H9 (cell line): Measurements from ENCODE around the gene PFDN4. TPM values are rescaled to one million over a fixed set of nuclear protein-coding genes. Genes with fewer than 3 reads are reported as not detected.

ENCODE experiments used
- DNase-seq: peaks from one replicate; pipeline ENCODE4 v3.0.0-alpha.2; 2017
- H2AFZ ChIP-seq: one replicate; pipeline ENCODE4 v1.6.1; 2013; ENCODE audit warnings: mild to moderate bottlenecking, low read length, control low read depth, moderate library complexity
- H2AK5ac ChIP-seq: 2 replicates; pipeline ENCODE4 v1.6.1; 2013; ENCODE audit warnings: low read length, control low read depth, mixed read lengths; ENCODE audit not compliant: insufficient read length
- H2BK120ac ChIP-seq: one replicate; pipeline ENCODE4 v1.6.1; 2013; ENCODE audit warnings: low read depth, mild to moderate bottlenecking, low read length, control low read depth, inconsistent platforms; ENCODE audit not compliant: poor library complexity, severe bottlenecking
- H2BK12ac ChIP-seq: 2 replicates; pipeline ENCODE4 v1.6.1; 2013; ENCODE audit warnings: low read length, control low read depth, mixed read lengths, low read depth; ENCODE audit not compliant: insufficient read length
- H2BK15ac ChIP-seq: 2 replicates; pipeline ENCODE4 v1.6.1; 2013; ENCODE audit warnings: low read depth, low read length, control low read depth
- H2BK20ac ChIP-seq: one replicate; pipeline ENCODE4 v1.6.1; 2013; ENCODE audit warnings: low read depth, mild to moderate bottlenecking, low read length, control low read depth, inconsistent platforms; ENCODE audit not compliant: poor library complexity, severe bottlenecking
- H2BK5ac ChIP-seq: 2 replicates; pipeline ENCODE4 v1.6.1; 2013; ENCODE audit warnings: low read length, control low read depth, mixed read lengths; ENCODE audit not compliant: insufficient read length
- H3K14ac ChIP-seq: 2 replicates; pipeline ENCODE4 v1.6.1; 2013; ENCODE audit warnings: low read length, control low read depth; ENCODE audit not compliant: insufficient read depth
- H3K18ac ChIP-seq: 2 replicates; pipeline ENCODE4 v1.6.1; 2013; ENCODE audit warnings: low read depth, mild to moderate bottlenecking, mixed read lengths, low read length, control low read depth; ENCODE audit not compliant: insufficient read length
- H3K23ac ChIP-seq: 2 replicates; pipeline ENCODE4 v1.6.1; 2013; ENCODE audit warnings: low read length, control low read depth, mixed read lengths, low read depth; ENCODE audit not compliant: insufficient read length
- H3K23me2 ChIP-seq: 2 replicates; pipeline ENCODE4 v1.6.1; 2013; ENCODE audit warnings: low read depth, mild to moderate bottlenecking, mixed read lengths, low read length, control low read depth; ENCODE audit not compliant: insufficient read length, poor library complexity, severe bottlenecking
- H3K27ac ChIP-seq: 2 replicates; pipeline ENCODE4 v1.5.1; 2013; ENCODE audit warnings: low read length, control low read depth, mixed read lengths, low read depth; ENCODE audit not compliant: insufficient read length
- H3K27me3 ChIP-seq: 2 replicates; pipeline ENCODE4 v1.6.1; 2013; ENCODE audit warnings: low read length, control low read depth, inconsistent platforms; ENCODE audit not compliant: insufficient read depth
- H3K4ac ChIP-seq: 2 replicates; pipeline ENCODE4 v1.6.1; 2013; ENCODE audit warnings: low read depth, mild to moderate bottlenecking, control low read depth, inconsistent platforms, low read length, moderate library complexity
- H3K4me1 ChIP-seq: 2 replicates; pipeline ENCODE4 v1.6.1; 2013; ENCODE audit warnings: low read length, control low read depth, inconsistent platforms; ENCODE audit not compliant: insufficient read depth
- H3K4me2 ChIP-seq: 2 replicates; pipeline ENCODE4 v1.6.1; 2013; ENCODE audit warnings: low read length, control low read depth, mixed read lengths; ENCODE audit not compliant: insufficient read length, insufficient read depth
- H3K56ac ChIP-seq: 2 replicates; pipeline ENCODE4 v1.6.1; 2013; ENCODE audit warnings: low read depth, mild to moderate bottlenecking, mixed read lengths, low read length, control low read depth; ENCODE audit not compliant: insufficient read length
- H3K79me1 ChIP-seq: 2 replicates; pipeline ENCODE4 v1.6.1; 2013; ENCODE audit warnings: low read depth, mild to moderate bottlenecking, moderate library complexity, low read length, control low read depth, inconsistent platforms; ENCODE audit not compliant: insufficient read depth, poor library complexity, severe bottlenecking
- H3K79me2 ChIP-seq: 2 replicates; pipeline ENCODE4 v1.6.1; 2013; ENCODE audit warnings: low read length, control low read depth, inconsistent platforms; ENCODE audit not compliant: insufficient read depth
- H3K9ac ChIP-seq: 2 replicates; pipeline ENCODE4 v1.6.1; 2013; ENCODE audit warnings: low read length, control low read depth, mixed read lengths; ENCODE audit not compliant: insufficient read length; ENCODE audit errors: extremely low read depth
- H3K9me3 ChIP-seq: one replicate; pipeline ENCODE4 v1.6.1; 2013; ENCODE audit warnings: low read depth, low read length, inconsistent platforms; ENCODE audit not compliant: control insufficient read depth
- H3T11ph ChIP-seq: one replicate; pipeline ENCODE4 v1.6.1; 2013; ENCODE audit warnings: mild to moderate bottlenecking, low read length, control low read depth, inconsistent platforms
- H4K20me1 ChIP-seq: one replicate; pipeline ENCODE4 v1.6.1; 2013; ENCODE audit not compliant: control insufficient read depth, insufficient read length, insufficient read depth
- H4K5ac ChIP-seq: 2 replicates; pipeline ENCODE4 v1.6.1; 2013; ENCODE audit warnings: low read depth, mild to moderate bottlenecking, mixed read lengths, low read length, control low read depth; ENCODE audit not compliant: insufficient read length
- H4K8ac ChIP-seq: replicated peaks from 2 replicates; pipeline ENCODE4 v1.6.1; 2013; ENCODE audit warnings: low read length, control low read depth, mixed read lengths, low read depth; ENCODE audit not compliant: insufficient read length
- H4K91ac ChIP-seq: 2 replicates; pipeline ENCODE4 v1.6.1; 2013; ENCODE audit warnings: low read depth, mild to moderate bottlenecking, moderate library complexity, mixed read lengths, low read length, control low read depth; ENCODE audit not compliant: insufficient read length
- H3K27ac Mint-ChIP-seq, 3 experiments: 2 replicates in 2 of 3; 3 replicates in 1 of 3; pipeline ENCODE4 v1.8.0; 2020 to 2021; ENCODE audit warnings: mixed read lengths in 3 of 3, mild to moderate bottlenecking in 1 of 3, moderate library complexity in 1 of 3
- H3K27me3 Mint-ChIP-seq: 2 replicates; pipeline ENCODE4 v1.8.0; 2021; ENCODE audit warnings: low read depth, mild to moderate bottlenecking, moderate library complexity, mixed read lengths
- H3K36me3 Mint-ChIP-seq, 3 experiments: 2 replicates in 2 of 3; 3 replicates in 1 of 3; pipeline ENCODE4 v1.8.0; 2020 to 2021; ENCODE audit warnings: low read depth in 3 of 3, mixed read lengths in 3 of 3; ENCODE audit not compliant: insufficient read depth in 1 of 3
- H3K4me1 Mint-ChIP-seq, 2 experiments: 2 replicates each; pipeline ENCODE4 v1.8.0; 2020; ENCODE audit warnings: mixed read lengths in 2 of 2
- H3K4me3 Mint-ChIP-seq, 2 experiments: 2 replicates in 1 of 2; 3 replicates in 1 of 2; pipeline ENCODE4 v1.8.0; 2020 to 2021; ENCODE audit warnings: mild to moderate bottlenecking in 2 of 2, mixed read lengths in 2 of 2, moderate library complexity in 1 of 2
- H3K9me3 Mint-ChIP-seq, 2 experiments: 2 replicates in 1 of 2; 3 replicates in 1 of 2; pipeline ENCODE4 v1.8.0; 2020; ENCODE audit warnings: mild to moderate bottlenecking in 2 of 2, mixed read lengths in 2 of 2, moderate library complexity in 1 of 2
- WGBS: extraction: QIAGEN DNeasy Blood & Tissue Kit; methylation state at CpG from one replicate; pipeline ENCODE4 v1.1.7; 2013; ENCODE audit warnings: missing lambda C conversion rate, low lambda C conversion rate, mixed read lengths; ENCODE audit not compliant: insufficient read length; ENCODE audit errors: extremely low coverage; 5-methylcytosine and 5-hydroxymethylcytosine counted together
- total RNA-seq: library from RNA; stranded (reverse); gene quantifications from 2 replicates; pipeline ENCODE4 v1.2.1, GENCODE V29; 2021
- TF ChIP-seq, protein P1 (sequence below): fragments of 200-600 bp; sonication (generic); conservative IDR thresholded peaks from 3 replicates; pipeline ENCODE4 v1.8.0; 2021; ENCODE audit warnings: antibody characterized with exemption, mild to moderate bottlenecking

Gene PFDN4
- total RNA-seq, 1 experiment from 2014 or later = 73.6 TPM

DNA sequence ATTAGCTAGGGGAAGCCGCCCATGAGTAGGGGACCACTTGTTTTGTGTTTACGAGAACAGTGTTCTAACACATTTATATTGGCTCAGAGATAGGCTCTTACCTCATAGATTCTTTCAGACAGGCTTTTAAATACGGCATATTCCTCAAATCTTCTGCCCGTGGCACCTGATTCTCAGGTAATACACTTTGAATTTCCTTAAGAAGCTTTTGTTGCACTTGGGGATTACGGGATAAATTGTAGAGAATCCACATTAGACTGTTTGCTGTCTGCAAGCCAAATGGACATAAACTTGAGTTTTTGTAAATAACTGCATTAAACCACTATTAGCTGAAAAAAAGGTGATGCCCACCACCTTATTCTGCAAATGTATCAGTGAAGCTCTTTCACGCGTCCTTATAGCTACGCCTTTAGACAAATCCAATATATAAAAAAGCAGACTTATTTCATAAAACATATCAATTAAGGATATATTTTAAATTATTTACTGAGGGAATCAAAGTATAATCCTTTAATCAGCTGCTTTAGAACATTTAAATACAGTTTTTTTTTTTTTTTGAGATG lies 49.0 kb upstream of the PFDN4 start:
- no peak overlapping the region for H3K23ac ChIP-seq
- no peak overlapping the region for H3T11ph ChIP-seq
- no peaks in the 10 kb centered on the region for H3K9me3 ChIP-seq
- no peaks in the 10 kb centered on the region for H3K23me2 ChIP-seq
- Mint-ChIP-seq H3K4me1 (no peaks in the 10 kb centered on the region), H3K36me3 (no peaks in the 10 kb centered on the region), H3K9me3 (no peaks in the 10 kb centered on the region), H3K27ac (no peak overlapping the region), H3K27me3 (no peaks in the 10 kb centered on the region), H3K4me3 (no peak overlapping the region)
- H3K27ac ChIP-seq = no peak overlapping the region
- no peak overlapping the region for H3K4me2 ChIP-seq
- H3K56ac ChIP-seq = no peak overlapping the region
- H3K18ac ChIP-seq = no peak overlapping the region
- H3K14ac ChIP-seq = no peak overlapping the region
- H2BK12ac ChIP-seq = no peak overlapping the region
- no peaks in the 10 kb centered on the region for H4K20me1 ChIP-seq
- no peak overlapping the region for H4K91ac ChIP-seq
- WGBS = no CpG with 5 or more reads among the region's 8 CpGs
- no peaks in the 10 kb centered on the region for H3K27me3 ChIP-seq
- no peak overlapping the region for H2AFZ ChIP-seq
- no peaks in the 10 kb centered on the region for H3K4me1 ChIP-seq
- H2BK120ac ChIP-seq = no peak overlapping the region
- H3K79me2 ChIP-seq = no peaks in the 10 kb centered on the region
- no peaks in the 10 kb centered on the region for H3K79me1 ChIP-seq
- no peak overlapping the region for H4K5ac ChIP-seq
- no peak overlapping the region for H2BK5ac ChIP-seq
- H4K8ac ChIP-seq = no peak overlapping the region
- H3K9ac ChIP-seq = no peak overlapping the region
- H2BK20ac ChIP-seq = no peak overlapping the region
- H3K4ac ChIP-seq = no peak overlapping the region
- TF ChIP-seq, protein P1, sequence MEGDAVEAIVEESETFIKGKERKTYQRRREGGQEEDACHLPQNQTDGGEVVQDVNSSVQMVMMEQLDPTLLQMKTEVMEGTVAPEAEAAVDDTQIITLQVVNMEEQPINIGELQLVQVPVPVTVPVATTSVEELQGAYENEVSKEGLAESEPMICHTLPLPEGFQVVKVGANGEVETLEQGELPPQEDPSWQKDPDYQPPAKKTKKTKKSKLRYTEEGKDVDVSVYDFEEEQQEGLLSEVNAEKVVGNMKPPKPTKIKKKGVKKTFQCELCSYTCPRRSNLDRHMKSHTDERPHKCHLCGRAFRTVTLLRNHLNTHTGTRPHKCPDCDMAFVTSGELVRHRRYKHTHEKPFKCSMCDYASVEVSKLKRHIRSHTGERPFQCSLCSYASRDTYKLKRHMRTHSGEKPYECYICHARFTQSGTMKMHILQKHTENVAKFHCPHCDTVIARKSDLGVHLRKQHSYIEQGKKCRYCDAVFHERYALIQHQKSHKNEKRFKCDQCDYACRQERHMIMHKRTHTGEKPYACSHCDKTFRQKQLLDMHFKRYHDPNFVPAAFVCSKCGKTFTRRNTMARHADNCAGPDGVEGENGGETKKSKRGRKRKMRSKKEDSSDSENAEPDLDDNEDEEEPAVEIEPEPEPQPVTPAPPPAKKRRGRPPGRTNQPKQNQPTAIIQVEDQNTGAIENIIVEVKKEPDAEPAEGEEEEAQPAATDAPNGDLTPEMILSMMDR = no peak
- H2AK5ac ChIP-seq = no peak overlapping the region
- no peak for DNase-seq
- H2BK15ac ChIP-seq = no peak overlapping the region
